HG03571 (cell line): Measurements from ENCODE around the gene C10orf90.

Experiments
- ATAC-seq: cut with Tn5 transposase; IDR thresholded peaks from one replicate; pipeline ENCODE4 v1.9.1; 2021; ENCODE audit not compliant: unreplicated experiment

Gene C10orf90

GRCh38 chr10:126509182-126509581 is 161.3 kb downstream of the C10orf90 start:
- no peak for ATAC-seq

- ATAC-seq: no peak
Observed at GRCh38 chr10:126508535-126509040, 161.9 kb downstream of the C10orf90 start.

GRCh38 chr10:126504761-126505112 is 165.8 kb downstream of the C10orf90 start:
- no peak for ATAC-seq

- ATAC-seq: no peak
Observed at GRCh38 chr10:126504063-126504760, 166.3 kb downstream of the C10orf90 start.

- no peak for ATAC-seq
Observed at GRCh38 chr10:126503392-126504062, 167.0 kb downstream of the C10orf90 start.

GRCh38 chr10:126502441-126502840 is 168.1 kb downstream of the C10orf90 start:
- ATAC-seq: no peak

- ATAC-seq: no peak
Observed at GRCh38 chr10:126501828-126502227, 168.7 kb downstream of the C10orf90 start.

- ATAC-seq: no peak
Observed at GRCh38 chr10:126500866-126501265, 169.6 kb downstream of the C10orf90 start.

GRCh38 chr10:126500185-126500584 is 170.3 kb downstream of the C10orf90 start:
- no peak for ATAC-seq

- ATAC-seq: no peak
Observed at GRCh38 chr10:126499744-126500143, 170.7 kb downstream of the C10orf90 start.

GRCh38 chr10:126497672-126498071 is 172.8 kb downstream of the C10orf90 start:
- no peak for ATAC-seq

GRCh38 chr10:126496771-126497545 is 173.5 kb downstream of the C10orf90 start:
- ATAC-seq: no peak

GRCh38 chr10:126491476-126491875 is 179.0 kb downstream of the C10orf90 start:
- no peak for ATAC-seq

- ATAC-seq: no peak
Observed at GRCh38 chr10:126481181-126481580, 189.3 kb downstream of the C10orf90 start.

- no peak for ATAC-seq
Observed at GRCh38 chr10:126480648-126481047, 189.8 kb downstream of the C10orf90 start.

- ATAC-seq: no peak
Observed at GRCh38 chr10:126479280-126479895, 191.1 kb downstream of the C10orf90 start.

GRCh38 chr10:126478546-126478945 is 191.9 kb downstream of the C10orf90 start:
- ATAC-seq: no peak

GRCh38 chr10:126476246-126476645 is 194.2 kb downstream of the C10orf90 start:
- ATAC-seq: no peak

- ATAC-seq: no peak
Observed at GRCh38 chr10:126475074-126475691, 195.3 kb downstream of the C10orf90 start.

- no peak for ATAC-seq
Observed at GRCh38 chr10:126474031-126474430, 196.5 kb downstream of the C10orf90 start.

GRCh38 chr10:126470991-126471390 is 199.5 kb downstream of the C10orf90 start:
- no peak for ATAC-seq
